ENCODE results near the gene ADAM10. TPM values are rescaled to one million over a fixed set of nuclear protein-coding genes. Genes with fewer than 3 reads are reported as not detected.

Gene ADAM10
- total RNA-seq, 1 experiment from 2014 or later, result 474 TPM

DNA sequence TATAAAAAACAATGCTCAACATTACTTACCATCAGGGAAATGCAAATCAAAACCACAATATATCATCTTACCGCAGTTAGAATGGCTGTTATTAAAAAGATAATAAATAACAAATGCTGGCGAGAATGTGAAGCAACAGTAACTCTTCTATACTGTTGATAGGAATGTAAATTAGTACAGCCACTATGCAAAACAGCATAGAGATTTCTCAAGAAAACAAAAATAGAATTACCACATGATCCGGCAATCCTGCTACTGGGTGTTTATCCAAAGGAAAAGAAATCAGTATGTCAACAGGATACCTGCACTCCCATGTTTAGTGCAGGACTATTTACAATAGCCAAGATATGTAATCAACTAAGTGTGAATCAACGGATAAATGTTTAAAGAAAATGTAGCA is 48.1 kb downstream of the ADAM10 start:
- H3K4me3 Mint-ChIP-seq (ENCODE audit: low read depth, unreplicated experiment), result no peak overlapping the region
- H3K36me3 Mint-ChIP-seq (ENCODE audit: insufficient read depth, unreplicated experiment), result peaks cover 55% of the 10 kb centered on the region
- DNase-seq, result no peak
- peaks cover 32% of the 10 kb centered on the region for H3K4me1 Mint-ChIP-seq (ENCODE audit: low read depth, unreplicated experiment)
- no peak overlapping the region for H3K27ac Mint-ChIP-seq (ENCODE audit: unreplicated experiment)
- TF ChIP-seq, protein P1, sequence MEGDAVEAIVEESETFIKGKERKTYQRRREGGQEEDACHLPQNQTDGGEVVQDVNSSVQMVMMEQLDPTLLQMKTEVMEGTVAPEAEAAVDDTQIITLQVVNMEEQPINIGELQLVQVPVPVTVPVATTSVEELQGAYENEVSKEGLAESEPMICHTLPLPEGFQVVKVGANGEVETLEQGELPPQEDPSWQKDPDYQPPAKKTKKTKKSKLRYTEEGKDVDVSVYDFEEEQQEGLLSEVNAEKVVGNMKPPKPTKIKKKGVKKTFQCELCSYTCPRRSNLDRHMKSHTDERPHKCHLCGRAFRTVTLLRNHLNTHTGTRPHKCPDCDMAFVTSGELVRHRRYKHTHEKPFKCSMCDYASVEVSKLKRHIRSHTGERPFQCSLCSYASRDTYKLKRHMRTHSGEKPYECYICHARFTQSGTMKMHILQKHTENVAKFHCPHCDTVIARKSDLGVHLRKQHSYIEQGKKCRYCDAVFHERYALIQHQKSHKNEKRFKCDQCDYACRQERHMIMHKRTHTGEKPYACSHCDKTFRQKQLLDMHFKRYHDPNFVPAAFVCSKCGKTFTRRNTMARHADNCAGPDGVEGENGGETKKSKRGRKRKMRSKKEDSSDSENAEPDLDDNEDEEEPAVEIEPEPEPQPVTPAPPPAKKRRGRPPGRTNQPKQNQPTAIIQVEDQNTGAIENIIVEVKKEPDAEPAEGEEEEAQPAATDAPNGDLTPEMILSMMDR (IDR thresholded peaks at IDR 0.05; ENCODE audit: unreplicated experiment), result no peak
- no TSS peak for BruUV-seq (replicated peaks)
- CTCF ChIA-PET, result no interaction called here
- intact Hi-C loops (cut with micrococcal nuclease; ENCODE audit: unreplicated experiment), result no loop called here
- peaks cover 6% of the 10 kb centered on the region for H3K9me3 Mint-ChIP-seq (ENCODE audit: low read depth, unreplicated experiment)
- no peaks in the 10 kb centered on the region for H3K27me3 Mint-ChIP-seq (ENCODE audit: unreplicated experiment)

DNA sequence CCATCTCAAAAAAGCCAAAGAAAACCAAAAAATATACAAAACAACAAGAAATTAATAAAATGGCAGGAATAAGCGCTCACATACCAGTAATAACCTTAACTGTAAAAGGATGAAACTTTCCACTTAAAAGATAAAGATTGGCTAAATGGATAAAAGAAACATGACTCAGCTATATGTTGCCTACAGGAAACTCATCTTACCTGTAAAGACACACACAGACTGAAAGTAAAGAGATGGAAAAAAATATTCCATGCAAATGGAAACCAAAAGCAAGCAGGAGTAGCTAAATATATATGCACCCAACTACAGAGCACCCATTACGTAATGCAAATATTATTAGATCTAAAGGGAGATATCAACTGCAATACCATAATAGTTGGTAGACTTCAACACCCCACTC is 49.7 kb downstream of the ADAM10 start:
- no peak overlapping the region for H3K4me3 Mint-ChIP-seq (ENCODE audit: low read depth, unreplicated experiment)
- no peak for DNase-seq
- CTCF ChIA-PET, result no interaction called here
- peaks cover 6% of the 10 kb centered on the region for H3K9me3 Mint-ChIP-seq (ENCODE audit: low read depth, unreplicated experiment)
- H3K36me3 Mint-ChIP-seq (ENCODE audit: insufficient read depth, unreplicated experiment), result peaks cover 55% of the 10 kb centered on the region
- intact Hi-C loops (cut with micrococcal nuclease; ENCODE audit: unreplicated experiment), result no loop called here
- TF ChIP-seq, protein P1 (IDR thresholded peaks at IDR 0.05; ENCODE audit: unreplicated experiment), result no peak
- peaks cover 38% of the 10 kb centered on the region for H3K4me1 Mint-ChIP-seq (ENCODE audit: low read depth, unreplicated experiment)
- H3K27me3 Mint-ChIP-seq (ENCODE audit: unreplicated experiment), result no peaks in the 10 kb centered on the region
- H3K27ac Mint-ChIP-seq (ENCODE audit: unreplicated experiment), result peak overlapping the region; percentile 62
- BruUV-seq (replicated peaks), result no TSS peak

DNA sequence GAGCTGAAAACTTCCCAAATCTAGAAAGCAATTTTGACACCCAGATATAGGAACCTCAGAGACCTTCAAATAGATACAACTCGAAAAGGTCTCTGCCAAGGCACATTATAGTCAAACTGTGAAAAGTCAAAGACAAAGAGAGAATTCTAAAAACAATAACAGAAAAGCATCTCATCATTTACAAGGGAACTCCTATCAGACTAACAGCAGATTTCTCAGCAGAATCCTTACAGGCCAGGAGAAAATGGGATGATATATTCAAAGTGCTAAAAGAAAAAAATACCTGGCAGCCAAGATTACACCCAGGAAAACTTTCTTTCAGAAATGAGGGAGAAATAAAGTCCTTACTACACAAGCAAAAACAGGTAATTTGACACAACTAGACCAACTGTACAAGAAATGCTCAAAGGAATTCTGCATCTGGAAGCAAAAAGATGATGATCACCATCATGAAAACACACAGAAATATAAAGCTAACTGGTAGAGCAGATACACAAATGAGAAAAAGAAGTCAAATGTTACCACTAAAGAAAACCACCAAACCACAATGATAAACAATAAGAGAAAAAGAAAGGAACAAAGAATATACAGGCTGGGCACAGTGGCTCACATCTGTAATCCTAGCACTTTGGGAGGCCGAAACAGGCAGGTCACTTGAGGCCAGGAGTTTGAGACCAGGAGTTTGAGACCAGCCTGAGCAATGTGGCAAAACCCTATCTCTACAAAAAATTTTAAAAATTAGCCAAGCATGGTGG is 50.4 kb downstream of the ADAM10 start:
- peaks cover 41% of the 10 kb centered on the region for H3K4me1 Mint-ChIP-seq (ENCODE audit: low read depth, unreplicated experiment)
- peaks cover 53% of the 10 kb centered on the region for H3K36me3 Mint-ChIP-seq (ENCODE audit: insufficient read depth, unreplicated experiment)
- intact Hi-C loops (cut with micrococcal nuclease; ENCODE audit: unreplicated experiment), result no loop called here
- TF ChIP-seq, protein P1 (IDR thresholded peaks at IDR 0.05; ENCODE audit: unreplicated experiment), result no peak
- CTCF ChIA-PET, result no interaction called here
- H3K9me3 Mint-ChIP-seq (ENCODE audit: low read depth, unreplicated experiment), result peaks cover 6% of the 10 kb centered on the region
- no peaks in the 10 kb centered on the region for H3K27me3 Mint-ChIP-seq (ENCODE audit: unreplicated experiment)
- no peak overlapping the region for H3K4me3 Mint-ChIP-seq (ENCODE audit: low read depth, unreplicated experiment)
- DNase-seq, result no peak
- no TSS peak for BruUV-seq (replicated peaks)
- peak overlapping the region; percentile 62 for H3K27ac Mint-ChIP-seq (ENCODE audit: unreplicated experiment)

DNA sequence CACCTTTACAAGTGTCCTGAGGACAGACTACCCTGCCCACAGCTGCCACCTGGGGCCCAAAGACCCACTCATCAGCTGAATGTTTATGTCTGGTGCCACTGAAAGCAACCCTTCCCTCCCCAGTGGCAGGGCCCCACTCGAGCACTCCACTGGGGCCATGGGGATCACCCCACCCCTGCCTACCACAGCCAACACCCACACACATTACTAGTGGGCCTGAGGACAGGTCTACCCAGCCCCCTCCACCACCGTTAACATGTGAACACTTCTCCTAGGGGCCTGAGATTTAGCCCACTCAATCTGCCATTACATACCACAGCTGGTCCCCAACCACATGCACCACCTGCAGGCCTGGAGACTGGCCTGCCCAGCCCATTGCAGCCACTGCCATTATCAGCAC is 52.3 kb downstream of the ADAM10 start:
- Mint-ChIP-seq H3K27ac (ENCODE audit: unreplicated experiment) (no peak overlapping the region), H3K36me3 (ENCODE audit: insufficient read depth, unreplicated experiment) (peaks cover 50% of the 10 kb centered on the region), H3K27me3 (ENCODE audit: unreplicated experiment) (no peaks in the 10 kb centered on the region), H3K4me1 (ENCODE audit: low read depth, unreplicated experiment) (peaks cover 41% of the 10 kb centered on the region), H3K9me3 (ENCODE audit: low read depth, unreplicated experiment) (peaks cover 9% of the 10 kb centered on the region), H3K4me3 (ENCODE audit: low read depth, unreplicated experiment) (no peak overlapping the region)
- TF ChIP-seq, protein P1 (IDR thresholded peaks at IDR 0.05; ENCODE audit: unreplicated experiment), result no peak
- no peak for DNase-seq
- CTCF ChIA-PET, result no interaction called here
- BruUV-seq (replicated peaks), result no TSS peak
- intact Hi-C loops (cut with micrococcal nuclease; ENCODE audit: unreplicated experiment), result no loop called here
